ENCODE measurements around the gene TNPO2.

The TNPO2 gene

GRCh38 chr19:12692960-12693359 is 30.8 kb downstream of the TNPO2 start:
- Histone ChIP-seq H3K36me3 (replicated peaks; ENCODE audit: low read depth, low read length) (no peaks in the 10 kb centered on the region), H2AFZ (ENCODE audit: low read depth, low read length) (no peak overlapping the region), H3K9ac (ENCODE audit: low read length) (no peak overlapping the region), H3K4me1 (ENCODE audit: low read length) (peaks cover 19% of the 10 kb centered on the region), H3K27me3 (ENCODE audit: low read depth, low read length) (no peaks in the 10 kb centered on the region), H3K27ac (ENCODE audit: low read length) (no peak overlapping the region), H3K79me2 (ENCODE audit: low read length) (no peaks in the 10 kb centered on the region), H3K9me3 (ENCODE audit: insufficient read depth, low read length) (no peaks in the 10 kb centered on the region), H4K20me1 (ENCODE audit: insufficient read depth, low read length) (no peaks in the 10 kb centered on the region), H3K4me3 (ENCODE audit: low read length) (no peak overlapping the region), H3K4me2 (ENCODE audit: low read length) (no peak overlapping the region)
- TF ChIP-seq CTCF (IDR thresholded peaks at IDR 0.05; ENCODE audit: low read depth, low read length) (no peak), EZH2phosphoT487 (IDR thresholded peaks at IDR 0.05; ENCODE audit: low read depth) (no peak)

GRCh38 chr19:12689581-12690216 is 34.0 kb downstream of the TNPO2 start:
- Histone ChIP-seq H3K79me2 (ENCODE audit: low read length) (no peaks in the 10 kb centered on the region), H3K9me3 (ENCODE audit: insufficient read depth, low read length) (no peaks in the 10 kb centered on the region), H3K9ac (ENCODE audit: low read length) (no peak overlapping the region), H3K36me3 (replicated peaks; ENCODE audit: low read depth, low read length) (no peaks in the 10 kb centered on the region), H3K27me3 (ENCODE audit: low read depth, low read length) (no peaks in the 10 kb centered on the region), H3K4me2 (ENCODE audit: low read length) (no peak overlapping the region), H3K4me3 (ENCODE audit: low read length) (no peak overlapping the region), H2AFZ (ENCODE audit: low read depth, low read length) (no peak overlapping the region), H3K4me1 (ENCODE audit: low read length) (no peaks in the 10 kb centered on the region), H3K27ac (ENCODE audit: low read length) (no peak overlapping the region), H4K20me1 (ENCODE audit: insufficient read depth, low read length) (no peaks in the 10 kb centered on the region)
- TF ChIP-seq CTCF (IDR thresholded peaks at IDR 0.05; ENCODE audit: low read depth, low read length), result no peak
- no peak for TF ChIP-seq EZH2phosphoT487 (IDR thresholded peaks at IDR 0.05; ENCODE audit: low read depth)

DNA sequence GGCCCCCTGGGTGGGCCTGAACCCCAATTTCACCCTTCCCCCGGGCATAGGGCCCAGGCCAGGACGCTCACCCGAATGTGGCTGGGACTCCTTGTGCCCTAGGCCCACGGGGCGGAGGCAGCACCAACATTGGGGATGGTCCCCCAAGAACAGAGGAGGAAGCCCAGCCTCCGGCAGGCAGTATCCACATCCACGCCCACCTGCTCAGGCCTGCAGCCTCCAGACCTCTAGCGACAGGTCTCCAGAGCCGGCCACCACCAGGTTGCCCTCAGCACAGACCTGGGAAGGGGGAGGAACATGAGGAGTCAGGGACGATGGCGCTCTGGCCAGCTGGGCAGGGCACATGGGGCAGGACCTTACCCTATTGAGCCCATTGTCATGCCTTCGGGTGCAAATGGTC is 34.7 kb downstream of the TNPO2 start:
- Histone ChIP-seq H2AFZ (ENCODE audit: low read depth, low read length) (no peak overlapping the region), H3K79me2 (ENCODE audit: low read length) (no peaks in the 10 kb centered on the region), H3K9ac (ENCODE audit: low read length) (no peak overlapping the region), H4K20me1 (ENCODE audit: insufficient read depth, low read length) (no peaks in the 10 kb centered on the region), H3K27me3 (ENCODE audit: low read depth, low read length) (no peaks in the 10 kb centered on the region), H3K4me3 (ENCODE audit: low read length) (no peak overlapping the region), H3K9me3 (ENCODE audit: insufficient read depth, low read length) (no peaks in the 10 kb centered on the region), H3K4me1 (ENCODE audit: low read length) (no peaks in the 10 kb centered on the region), H3K27ac (ENCODE audit: low read length) (no peak overlapping the region), H3K36me3 (replicated peaks; ENCODE audit: low read depth, low read length) (no peaks in the 10 kb centered on the region), H3K4me2 (ENCODE audit: low read length) (no peak overlapping the region)
- TF ChIP-seq CTCF (IDR thresholded peaks at IDR 0.05; ENCODE audit: low read depth, low read length), result no peak
- no peak for TF ChIP-seq EZH2phosphoT487 (IDR thresholded peaks at IDR 0.05; ENCODE audit: low read depth)

GRCh38 chr19:12687496-12688196 is 36.1 kb downstream of the TNPO2 start, which contains the start of gene GNG14:
Gene GNG14 (plus strand): TSS chr19:12687998. CDS start chr19:12688049, 51 bp downstream.
- H3K36me3 ChIP-seq (replicated peaks; ENCODE audit: low read depth, low read length), result no peaks in the 10 kb centered on the region
- H3K9me3 ChIP-seq (ENCODE audit: insufficient read depth, low read length), result no peaks in the 10 kb centered on the region
- no peaks in the 10 kb centered on the region for H3K79me2 ChIP-seq (ENCODE audit: low read length)
- no peaks in the 10 kb centered on the region for H3K4me1 ChIP-seq (ENCODE audit: low read length)
- H3K27me3 ChIP-seq (ENCODE audit: low read depth, low read length), result no peaks in the 10 kb centered on the region
- H3K4me3 ChIP-seq (ENCODE audit: low read length), result no peak within 1 kb of the TSS
- H4K20me1 ChIP-seq (ENCODE audit: insufficient read depth, low read length), result no peaks in the 10 kb centered on the region
- H3K9ac ChIP-seq (ENCODE audit: low read length), result no peak within 1 kb of the TSS
- no peak within 1 kb of the TSS for H3K27ac ChIP-seq (ENCODE audit: low read length)
- no peak within 1 kb of the TSS for H2AFZ ChIP-seq (ENCODE audit: low read depth, low read length)
- no peak within 1 kb of the TSS for H3K4me2 ChIP-seq (ENCODE audit: low read length)
- TF ChIP-seq EZH2phosphoT487 (IDR thresholded peaks at IDR 0.05; ENCODE audit: low read depth), result no peak
- TF ChIP-seq CTCF (IDR thresholded peaks at IDR 0.05; ENCODE audit: low read depth, low read length), result no peak

All from OCI-LY3 (cell line).